Peyer's patch (tissue), 4 donors: ENCODE results near the gene LCP1. TPM values are rescaled to one million over a fixed set of nuclear protein-coding genes. Genes with fewer than 3 reads are reported as not detected.

ENCODE experiments used
- DNase-seq, 3 donors: peaks; one replicate each; pipeline ENCODE4 v3.0.0-alpha.2; 2017 to 2019
- H3K27ac ChIP-seq, 4 donors: fragments of 200-600 bp; sonication (generic); one replicate each; pipeline ENCODE4 v1.5.1; 2016 to 2019
- H3K27me3 ChIP-seq, 2 donors: fragments of 200-600 bp; sonication (generic); one replicate each; pipeline ENCODE4 v1.5.1; 2019
- H3K36me3 ChIP-seq, 3 donors: fragments of 200-600 bp; sonication (generic); one replicate each; pipeline ENCODE4 v1.5.1; 2016 to 2019
- H3K4me1 ChIP-seq, 4 donors: fragments of 200-600 bp; sonication (generic); one replicate each; pipeline ENCODE4 v1.5.1; 2016 to 2019
- H3K4me3 ChIP-seq, 4 donors: fragments of 200-600 bp; sonication (generic); 1 replicate in 3 of 4; 2 replicates in 1 of 4; pipeline ENCODE4 v1.5.1; 2016 to 2019; ENCODE audit warnings: mild to moderate bottlenecking in 1 of 4
- H3K9me3 ChIP-seq, 4 donors: fragments of 200-600 bp; sonication (generic); one replicate each; pipeline ENCODE4 v1.5.1; 2016 to 2019; ENCODE audit warnings: mild to moderate bottlenecking in 1 of 4
- POLR2A ChIP-seq, 2 donors: fragments of 450-650 bp; IDR thresholded peaks; one replicate each; pipeline ENCODE4 v1.5.1; 2017; ENCODE audit warnings: antibody characterized with exemption in 2 of 2, mild to moderate bottlenecking in 2 of 2, moderate library complexity in 2 of 2
- total RNA-seq, 4 donors: library from RNA; depleted of rRNA; stranded (reverse); fragments of >200 nt; gene quantifications; one replicate each; pipeline ENCODE4 v1.1.0, GENCODE V29; 2016
- TF ChIP-seq, protein P1 (sequence below), 6 experiments: fragments of 450-650 bp in 4 of 6; fragments of 200-600 bp in 2 of 6; sonication (generic) in 1 of 6; IDR thresholded peaks; one replicate each; pipeline ENCODE4 v1.5.1; 2017 to 2019; ENCODE audit warnings: antibody characterized with exemption in 6 of 6, mild to moderate bottlenecking in 3 of 6, moderate library complexity in 1 of 6

The LCP1 gene
- total RNA-seq, 4 donors from 2014 or later: 11.1 to 167 (median 19.2) TPM

DNA sequence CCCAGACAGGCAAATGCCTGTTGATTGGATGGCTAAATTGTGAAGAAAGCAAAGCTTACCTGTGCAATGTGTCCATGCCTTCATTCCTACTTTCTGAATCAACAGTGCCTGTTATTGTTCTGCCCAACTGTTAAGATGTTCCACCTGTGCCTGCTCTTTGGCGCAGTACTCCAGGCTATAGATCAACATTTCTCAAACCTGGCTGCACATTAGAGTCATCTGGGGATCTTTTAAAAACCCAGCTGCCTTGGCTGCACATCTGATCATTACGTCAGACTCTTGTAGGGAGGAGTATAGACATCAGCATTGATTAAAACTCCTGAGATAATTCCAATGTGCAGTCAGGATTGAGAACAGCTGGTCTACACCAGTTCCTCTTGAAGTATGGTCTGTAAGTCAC is 60.9 kb downstream of the LCP1 start:
- Histone ChIP-seq H3K27me3 (no peaks in the 10 kb centered on the region), H3K27ac (no peak overlapping the region), H3K4me1 (no peaks in the 10 kb centered on the region), H3K36me3 (no peaks in the 10 kb centered on the region), H3K9me3 (no peaks in the 10 kb centered on the region), H3K4me3 (no peak overlapping the region)
- no peak for DNase-seq
- TF ChIP-seq POLR2A (IDR thresholded peaks at IDR 0.05): no peak

DNA sequence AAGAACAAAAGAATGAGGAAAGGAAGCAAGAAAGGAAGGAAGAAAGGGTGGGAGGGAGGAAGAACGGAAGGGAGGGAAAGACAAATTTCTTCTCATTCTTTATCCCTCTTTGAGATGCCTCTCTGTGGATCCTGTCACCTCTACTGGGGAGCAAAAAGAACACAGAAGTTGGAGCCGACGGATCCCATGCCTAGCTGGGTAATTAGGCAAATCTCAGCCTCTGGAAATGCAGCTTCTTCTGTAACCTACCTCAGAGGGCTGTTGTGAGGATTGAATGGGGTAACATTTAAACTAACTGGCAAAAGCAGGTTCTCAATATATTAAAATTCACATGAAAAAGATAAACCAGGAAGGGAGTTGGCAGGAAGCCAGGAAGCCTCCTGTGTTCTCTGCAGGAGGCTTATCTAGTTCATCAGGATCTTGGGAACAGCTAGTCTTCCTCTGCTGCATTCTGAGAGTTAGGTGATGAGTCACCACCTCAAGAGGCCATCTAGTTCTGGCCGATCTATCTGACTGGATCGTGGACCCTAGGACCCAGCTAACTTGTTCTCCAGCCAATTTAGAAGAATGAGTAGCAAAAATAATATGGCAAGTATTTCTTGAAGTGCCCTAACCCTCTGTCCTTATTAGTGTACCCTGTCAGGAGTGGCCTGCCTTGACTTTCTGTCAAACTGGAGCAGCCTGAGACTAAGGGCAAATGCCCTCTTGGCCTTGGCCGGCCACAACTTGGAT is 61.9 kb downstream of the LCP1 start:
- TF ChIP-seq POLR2A (IDR thresholded peaks at IDR 0.05): no peak
- TF ChIP-seq, protein P1, sequence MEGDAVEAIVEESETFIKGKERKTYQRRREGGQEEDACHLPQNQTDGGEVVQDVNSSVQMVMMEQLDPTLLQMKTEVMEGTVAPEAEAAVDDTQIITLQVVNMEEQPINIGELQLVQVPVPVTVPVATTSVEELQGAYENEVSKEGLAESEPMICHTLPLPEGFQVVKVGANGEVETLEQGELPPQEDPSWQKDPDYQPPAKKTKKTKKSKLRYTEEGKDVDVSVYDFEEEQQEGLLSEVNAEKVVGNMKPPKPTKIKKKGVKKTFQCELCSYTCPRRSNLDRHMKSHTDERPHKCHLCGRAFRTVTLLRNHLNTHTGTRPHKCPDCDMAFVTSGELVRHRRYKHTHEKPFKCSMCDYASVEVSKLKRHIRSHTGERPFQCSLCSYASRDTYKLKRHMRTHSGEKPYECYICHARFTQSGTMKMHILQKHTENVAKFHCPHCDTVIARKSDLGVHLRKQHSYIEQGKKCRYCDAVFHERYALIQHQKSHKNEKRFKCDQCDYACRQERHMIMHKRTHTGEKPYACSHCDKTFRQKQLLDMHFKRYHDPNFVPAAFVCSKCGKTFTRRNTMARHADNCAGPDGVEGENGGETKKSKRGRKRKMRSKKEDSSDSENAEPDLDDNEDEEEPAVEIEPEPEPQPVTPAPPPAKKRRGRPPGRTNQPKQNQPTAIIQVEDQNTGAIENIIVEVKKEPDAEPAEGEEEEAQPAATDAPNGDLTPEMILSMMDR (IDR thresholded peaks at IDR 0.05): no peak
- no peak for DNase-seq
- no peak overlapping the region for H3K27ac ChIP-seq
- H3K4me3 ChIP-seq: no peak overlapping the region
- no peaks in the 10 kb centered on the region for H3K4me1 ChIP-seq
- H3K9me3 ChIP-seq: no peaks in the 10 kb centered on the region
- H3K36me3 ChIP-seq: no peaks in the 10 kb centered on the region
- H3K27me3 ChIP-seq: no peaks in the 10 kb centered on the region

DNA sequence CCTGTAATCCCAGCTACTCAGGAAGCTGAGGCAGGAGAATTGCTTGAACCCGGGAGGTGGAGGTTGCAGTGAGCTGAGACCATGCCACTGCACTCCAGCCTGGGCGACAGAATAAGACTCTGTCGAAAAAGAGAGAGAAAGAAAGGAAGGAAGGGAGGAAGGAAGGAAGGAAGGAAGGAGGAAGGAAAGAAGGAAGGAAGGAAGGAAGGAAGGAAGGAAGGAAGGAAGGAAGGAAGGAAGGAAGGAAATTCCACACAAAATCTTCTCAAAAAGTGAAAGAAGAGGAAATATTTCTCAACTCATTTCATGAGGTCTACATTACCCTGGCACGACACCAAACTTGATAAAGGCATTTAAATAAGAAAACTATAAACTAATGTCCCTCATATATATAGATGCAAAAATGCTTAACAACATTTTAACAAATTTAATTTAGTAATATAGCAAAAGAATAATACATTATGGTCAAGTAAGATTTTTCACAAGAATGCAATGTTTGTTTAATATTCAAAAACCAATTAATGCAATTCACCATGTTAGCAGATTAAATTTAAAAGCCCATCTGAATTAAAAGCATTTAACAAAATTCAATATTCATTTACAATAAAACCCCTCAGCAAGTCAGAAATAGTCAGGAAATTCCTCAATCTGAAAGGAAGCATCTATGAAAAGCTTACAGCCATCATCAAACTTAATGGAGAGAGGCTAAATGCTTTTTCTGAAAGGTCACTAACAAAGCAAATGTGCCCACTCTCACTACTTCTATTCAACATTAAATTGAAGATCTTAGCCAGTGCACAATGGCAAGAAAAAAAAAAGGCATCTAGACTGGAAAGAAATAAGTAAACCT is 65.1 kb downstream of the LCP1 start:
- H3K4me1 ChIP-seq: no peaks in the 10 kb centered on the region
- H3K27me3 ChIP-seq: no peaks in the 10 kb centered on the region
- H3K36me3 ChIP-seq: no peaks in the 10 kb centered on the region
- TF ChIP-seq, protein P1 (IDR thresholded peaks at IDR 0.05): no peak
- no peak for TF ChIP-seq POLR2A (IDR thresholded peaks at IDR 0.05)
- no peak overlapping the region for H3K27ac ChIP-seq
- DNase-seq: no peak
- H3K9me3 ChIP-seq: no peaks in the 10 kb centered on the region
- H3K4me3 ChIP-seq: no peak overlapping the region

DNA sequence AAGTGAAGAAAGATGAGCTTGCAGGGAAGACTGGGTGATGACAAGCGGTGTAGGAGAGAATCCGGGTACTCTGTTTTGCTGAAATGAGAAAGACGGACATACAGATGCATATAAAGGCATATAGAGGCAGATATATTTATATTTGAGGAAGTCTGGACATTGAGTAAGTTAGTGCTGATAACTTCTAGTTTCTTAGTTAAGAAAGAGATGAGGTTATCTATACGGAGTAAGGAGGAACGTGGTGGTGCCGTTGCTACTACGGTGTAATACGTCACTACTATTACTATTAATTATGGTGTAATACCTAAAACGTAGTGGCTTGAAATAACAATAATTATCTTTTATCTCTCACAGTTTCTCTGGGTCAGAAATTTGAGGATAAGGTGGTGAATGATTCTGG is 67.4 kb downstream of the LCP1 start:
- TF ChIP-seq, protein P1 (IDR thresholded peaks at IDR 0.05): no peak
- TF ChIP-seq POLR2A (IDR thresholded peaks at IDR 0.05): no peak
- no peak overlapping the region for H3K4me3 ChIP-seq

DNA sequence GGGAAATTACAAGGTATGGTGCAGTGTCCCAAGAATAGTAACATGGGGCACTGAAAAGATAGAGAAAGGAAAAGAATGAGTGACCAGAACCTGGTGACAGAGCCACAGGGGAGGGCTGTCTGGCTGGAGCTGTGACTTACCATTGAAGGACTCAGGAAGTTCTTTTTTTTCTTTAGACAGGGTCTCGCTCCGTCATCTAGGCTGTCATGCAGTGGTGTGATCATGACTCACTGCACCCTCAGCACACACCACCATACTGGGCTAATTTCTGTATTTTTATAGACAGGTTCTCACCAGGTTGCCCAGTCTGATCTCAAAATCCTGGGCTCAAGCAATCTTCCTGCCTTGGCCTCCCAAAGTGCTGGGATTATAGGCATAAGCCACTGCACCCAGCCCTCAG is 68.4 kb downstream of the LCP1 start:
- no peak for TF ChIP-seq POLR2A (IDR thresholded peaks at IDR 0.05)
- TF ChIP-seq, protein P1 (IDR thresholded peaks at IDR 0.05): no peak
- Histone ChIP-seq H3K27me3 (no peaks in the 10 kb centered on the region), H3K27ac (no peak overlapping the region), H3K9me3 (no peaks in the 10 kb centered on the region), H3K36me3 (no peaks in the 10 kb centered on the region), H3K4me1 (no peaks in the 10 kb centered on the region), H3K4me3 (no peak overlapping the region)
- no peak for DNase-seq

More for the DNA sequence above, 67.4 kb downstream of the LCP1 start:
- Histone ChIP-seq H3K27me3 (no peaks in the 10 kb centered on the region), H3K4me1 (no peaks in the 10 kb centered on the region), H3K36me3 (no peaks in the 10 kb centered on the region), H3K9me3 (no peaks in the 10 kb centered on the region), H3K27ac (no peak overlapping the region)
- DNase-seq: no peak

DNA sequence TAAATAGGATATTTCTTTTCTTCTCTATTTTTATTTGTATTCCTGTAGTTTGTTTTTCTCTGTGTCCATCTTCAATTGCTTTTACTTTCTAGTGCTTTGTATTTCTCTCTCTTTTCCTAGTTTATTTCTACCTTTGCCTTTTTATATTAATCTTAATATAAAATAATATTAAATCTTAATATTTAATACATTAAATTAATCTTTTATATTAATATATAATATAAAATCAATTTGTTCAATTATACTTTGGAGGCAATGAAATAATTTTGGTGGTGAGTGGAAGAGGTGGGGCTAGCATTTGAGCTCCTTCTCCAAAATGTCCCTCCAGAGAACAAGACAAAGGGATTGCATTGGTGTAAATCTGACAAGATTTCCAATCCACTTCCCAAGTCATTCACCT is 70.8 kb downstream of the LCP1 start:
- Histone ChIP-seq H3K9me3 (no peaks in the 10 kb centered on the region), H3K4me1 (no peaks in the 10 kb centered on the region), H3K36me3 (no peaks in the 10 kb centered on the region), H3K4me3 (no peak overlapping the region), H3K27me3 (no peaks in the 10 kb centered on the region), H3K27ac (no peak overlapping the region)
- no peak for DNase-seq
- TF ChIP-seq, protein P1 (IDR thresholded peaks at IDR 0.05): no peak
- no peak for TF ChIP-seq POLR2A (IDR thresholded peaks at IDR 0.05)
